NCI-H69 (cell line): ENCODE data around the gene PERM1.
"Not testable (repeated sequence)": the region's sequence is repeated elsewhere in the genome, so short reads cannot be mapped to it uniquely, and the experiment has no call there.

Experiments used
- DNase-seq: peaks from one replicate; lab custom pipeline; 2025; lab: John Stamatoyannopoulos, UW

Gene PERM1, protein sequence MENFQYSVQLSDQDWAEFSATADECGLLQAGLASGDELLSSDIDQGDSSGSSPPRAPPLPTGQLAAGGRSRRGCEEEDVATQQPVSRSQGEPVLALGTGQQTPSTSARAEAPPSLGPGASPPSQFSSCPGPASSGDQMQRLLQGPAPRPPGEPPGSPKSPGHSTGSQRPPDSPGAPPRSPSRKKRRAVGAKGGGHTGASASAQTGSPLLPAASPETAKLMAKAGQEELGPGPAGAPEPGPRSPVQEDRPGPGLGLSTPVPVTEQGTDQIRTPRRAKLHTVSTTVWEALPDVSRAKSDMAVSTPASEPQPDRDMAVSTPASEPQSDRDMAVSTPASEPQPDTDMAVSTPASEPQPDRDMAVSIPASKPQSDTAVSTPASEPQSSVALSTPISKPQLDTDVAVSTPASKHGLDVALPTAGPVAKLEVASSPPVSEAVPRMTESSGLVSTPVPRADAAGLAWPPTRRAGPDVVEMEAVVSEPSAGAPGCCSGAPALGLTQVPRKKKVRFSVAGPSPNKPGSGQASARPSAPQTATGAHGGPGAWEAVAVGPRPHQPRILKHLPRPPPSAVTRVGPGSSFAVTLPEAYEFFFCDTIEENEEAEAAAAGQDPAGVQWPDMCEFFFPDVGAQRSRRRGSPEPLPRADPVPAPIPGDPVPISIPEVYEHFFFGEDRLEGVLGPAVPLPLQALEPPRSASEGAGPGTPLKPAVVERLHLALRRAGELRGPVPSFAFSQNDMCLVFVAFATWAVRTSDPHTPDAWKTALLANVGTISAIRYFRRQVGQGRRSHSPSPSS

GRCh38 chr1:981955-982558 is at the start of gene PERM1:
TSS of gene PERM1 (minus strand) at chr1:982093. CDS start at chr1:981029, 1,064 bp downstream.
- DNase-seq: no peak

GRCh38 chr1:1030867-1031658 is 49.2 kb upstream of the PERM1 start:
- DNase-seq: not testable (repeated sequence)

GRCh38 chr1:1027791-1028190 is 45.9 kb upstream of the PERM1 start:
- DNase-seq: peak; percentile 33

DNA sequence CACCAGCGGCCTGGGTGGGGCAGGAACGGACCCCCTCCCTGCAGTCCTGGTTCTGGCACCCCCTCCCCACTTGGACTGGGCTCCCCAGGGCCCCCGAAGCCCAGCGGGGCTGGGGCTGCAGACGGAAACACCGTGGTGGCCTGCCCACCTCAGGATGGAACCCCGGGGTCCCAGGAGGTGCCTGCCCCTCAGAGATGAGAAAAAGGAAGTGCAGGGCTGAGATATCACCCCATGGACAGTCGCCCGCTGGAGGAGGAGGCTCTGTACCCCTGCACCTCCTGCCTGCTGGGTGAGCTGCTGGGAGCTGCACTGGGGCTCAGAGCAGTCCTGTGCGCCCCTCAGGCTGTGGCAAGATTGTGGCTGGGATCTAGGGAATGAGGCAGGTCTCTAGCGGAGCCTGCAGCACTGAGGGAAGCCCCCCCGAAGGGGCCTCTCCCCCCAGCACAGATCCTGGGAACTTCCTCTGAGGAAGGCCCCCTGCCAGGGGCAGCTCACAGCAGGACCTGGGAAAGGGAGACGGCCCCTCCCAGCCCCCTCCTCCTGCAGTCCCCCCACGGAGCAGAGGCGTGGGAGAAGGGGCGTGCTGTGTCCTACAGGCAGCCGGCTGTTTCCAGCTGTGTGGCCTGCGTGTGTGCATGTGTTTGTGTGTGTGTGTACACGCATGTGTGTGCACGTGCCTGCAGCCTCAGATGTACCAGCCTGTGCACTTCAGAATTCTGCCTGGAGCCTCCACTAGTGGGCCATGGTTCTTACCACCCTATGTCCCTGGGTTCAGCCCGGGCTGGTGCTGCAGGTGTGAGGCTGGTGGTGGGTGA is 44.9 kb upstream of the PERM1 start:
- DNase-seq: no peak

DNA sequence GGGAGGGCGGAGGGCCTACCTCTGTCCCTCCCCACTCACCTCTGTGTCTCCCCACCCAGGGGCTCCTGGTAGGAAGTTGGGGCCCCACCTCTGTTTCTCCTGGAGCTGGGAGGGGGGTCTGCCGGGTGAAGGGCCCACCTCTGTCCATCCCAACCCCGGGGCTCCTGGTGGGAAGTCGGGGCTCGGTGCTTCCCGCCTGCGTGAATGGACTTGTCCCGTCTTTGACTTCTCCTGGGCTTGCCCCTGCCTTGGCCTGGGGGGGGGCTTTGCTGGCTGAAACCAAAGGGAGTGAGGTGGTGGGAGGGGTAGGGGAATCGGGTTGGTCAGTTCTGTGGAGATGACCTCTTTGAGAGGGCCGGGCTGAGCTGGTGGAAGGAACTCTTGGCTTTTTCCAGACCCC is 43.8 kb upstream of the PERM1 start:
- no peak for DNase-seq

DNA sequence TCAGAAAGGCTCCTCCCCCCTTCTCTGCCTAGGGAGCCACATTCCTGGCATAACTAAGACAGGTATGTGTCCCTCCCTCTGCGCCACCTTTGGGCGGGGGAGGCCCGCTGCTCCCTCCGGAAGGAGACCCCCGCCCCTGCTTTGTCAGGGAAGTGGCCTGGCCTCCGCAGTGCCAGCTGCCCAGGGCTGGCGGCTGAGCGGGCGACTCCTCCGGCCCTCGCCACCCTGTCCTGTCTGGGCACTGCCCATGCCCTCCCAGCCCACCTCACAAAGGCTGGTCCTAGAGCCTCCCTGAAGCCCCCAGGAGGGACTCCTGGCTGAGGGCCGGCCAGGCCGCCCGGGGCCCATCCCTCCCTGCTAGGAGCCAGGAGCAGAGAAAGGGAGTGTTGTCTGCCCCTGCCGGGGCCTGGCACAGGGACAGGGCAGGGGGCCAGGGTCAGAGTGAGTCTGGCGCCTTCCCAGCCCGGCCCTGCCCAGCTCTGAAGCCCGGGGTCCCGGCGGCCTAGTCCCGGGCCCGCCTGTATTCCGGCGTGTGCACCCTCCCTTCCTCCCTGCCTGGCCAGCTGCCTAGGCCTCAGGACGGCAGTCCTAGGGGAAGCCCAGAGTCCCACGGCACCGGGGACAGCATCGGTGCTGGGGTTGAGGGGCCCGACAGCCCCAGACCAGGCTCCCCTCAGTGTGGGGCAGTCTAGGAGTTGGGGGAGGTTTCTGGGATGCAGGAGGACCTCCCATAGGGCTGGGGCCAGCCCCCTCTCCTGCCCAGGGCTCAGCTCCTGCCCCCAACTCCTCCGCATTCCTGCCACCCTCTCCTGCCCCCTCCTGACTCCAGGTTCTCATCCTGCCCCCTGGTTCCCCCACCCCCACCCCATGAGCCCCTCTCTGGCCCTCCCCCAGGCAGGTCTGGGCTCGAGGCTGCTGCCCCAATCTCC is 43.1 kb upstream of the PERM1 start:
- DNase-seq: no peak

DNA sequence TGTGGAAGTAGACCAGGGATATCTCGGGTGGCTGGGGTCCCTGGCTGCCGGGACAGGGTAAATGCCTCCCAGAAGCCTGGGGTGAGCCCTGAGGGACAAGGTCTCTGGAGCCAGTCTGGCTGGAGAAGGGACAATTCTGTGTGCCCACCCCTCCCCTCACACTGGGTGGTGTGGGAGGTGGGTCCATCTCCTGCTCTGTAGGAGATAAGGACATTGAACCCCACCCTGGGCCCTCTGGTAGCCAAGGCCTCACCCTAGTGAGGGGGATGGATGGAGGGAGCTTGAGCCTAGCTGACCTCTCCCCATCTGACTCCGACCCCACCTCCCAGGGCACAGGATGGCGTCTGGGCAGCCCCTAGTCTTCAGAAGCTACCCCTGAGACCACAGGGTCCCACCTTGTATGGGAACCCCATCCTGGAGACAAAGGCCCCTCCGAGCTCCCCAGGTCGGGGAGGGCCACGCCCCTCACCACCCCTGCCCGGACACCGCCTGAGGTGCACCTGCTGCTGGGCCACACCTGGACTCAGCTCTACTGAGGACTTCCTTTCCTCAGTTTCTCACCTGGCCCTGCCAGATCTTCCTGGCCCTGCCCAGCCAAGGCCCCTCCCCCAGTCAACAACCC is 42.4 kb upstream of the PERM1 start:
- DNase-seq: no peak

- peak; percentile 29 for DNase-seq
Measured at GRCh38 chr1:1023700-1024099, 41.8 kb upstream of the PERM1 start.

DNA sequence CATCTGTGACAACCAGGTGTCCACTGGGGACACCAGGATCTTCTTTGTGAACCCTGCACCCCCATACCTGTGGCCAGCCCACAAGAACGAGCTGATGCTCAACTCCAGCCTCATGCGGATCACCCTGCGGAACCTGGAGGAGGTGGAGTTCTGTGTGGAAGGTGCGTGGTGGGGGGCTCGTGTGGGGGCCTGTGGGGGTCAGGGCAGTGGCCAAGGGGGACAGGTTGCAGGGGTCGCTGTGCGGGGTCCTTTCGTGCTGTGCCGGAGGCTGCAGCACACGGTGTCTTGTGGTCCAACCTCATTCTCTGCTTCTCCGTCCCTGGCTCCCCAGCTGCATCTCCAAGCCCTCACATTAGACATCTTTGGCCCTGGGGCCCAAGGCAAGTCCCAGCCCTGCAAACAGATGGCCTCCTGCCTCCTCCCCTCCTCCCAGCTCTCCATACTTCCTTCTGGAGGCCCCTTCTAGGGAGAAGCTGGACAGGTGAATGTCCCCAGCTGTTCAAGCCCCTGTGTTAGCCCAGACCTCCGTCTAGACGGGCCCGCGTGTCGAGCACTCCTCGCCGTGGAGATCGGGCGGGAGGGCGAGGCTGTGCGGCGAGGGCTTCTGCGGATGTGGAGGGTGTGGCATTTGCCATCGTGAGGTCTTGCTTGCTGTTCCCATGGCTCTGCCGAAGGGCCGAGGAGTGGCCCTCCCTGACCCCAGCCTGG is 40.6 kb upstream of the PERM1 start:
- DNase-seq: peak; percentile 17

DNA sequence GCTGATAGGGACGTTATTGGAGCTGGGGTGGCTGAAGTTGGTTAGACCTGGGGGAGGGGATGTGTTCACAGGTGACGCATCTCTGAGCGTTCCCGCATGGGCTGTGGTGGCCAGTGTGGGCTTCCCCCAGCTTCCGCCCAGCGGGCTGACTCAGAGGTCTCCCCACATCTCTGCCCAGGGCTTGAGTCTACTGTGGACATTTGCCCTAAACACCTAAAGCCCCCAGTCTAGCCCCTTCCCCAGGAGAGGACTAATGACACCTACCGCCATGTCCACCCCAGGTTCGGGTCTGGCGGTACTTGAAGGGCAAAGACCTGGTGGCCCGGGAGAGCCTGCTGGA is 40.0 kb upstream of the PERM1 start:
- no peak for DNase-seq

- DNase-seq: peak; percentile 84
Measured at GRCh38 chr1:1021010-1021919, 39.4 kb upstream of the PERM1 start.

DNA sequence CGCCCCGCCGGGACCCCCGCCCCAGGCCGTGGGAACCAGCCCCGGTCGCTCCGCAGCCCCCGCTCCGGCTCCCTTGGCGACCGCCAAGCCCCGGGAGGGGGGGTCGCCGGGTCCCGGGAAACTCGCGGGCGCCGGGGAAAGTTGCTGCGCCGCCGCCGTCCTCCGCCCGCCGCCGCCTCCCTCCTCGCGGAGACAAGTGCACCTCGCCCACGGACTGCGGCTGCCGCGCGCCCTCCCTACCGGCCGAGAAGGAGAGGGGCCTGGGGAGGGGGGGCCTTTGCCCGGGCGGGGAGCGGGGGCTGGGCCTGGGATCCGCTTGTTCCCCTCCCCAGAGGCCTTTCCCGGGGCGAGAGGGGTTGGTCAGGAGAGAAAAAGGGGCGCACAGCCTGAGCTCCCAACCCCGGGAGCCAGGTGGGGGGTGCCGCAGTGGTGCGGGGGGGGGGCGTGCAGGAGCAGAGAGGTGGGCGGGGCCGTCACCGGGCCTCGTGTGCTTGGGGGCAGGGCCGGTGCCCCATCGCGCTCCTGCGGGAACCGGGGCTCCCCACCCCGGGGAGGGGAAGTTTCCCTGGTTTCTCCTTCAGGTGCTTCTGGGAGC is 38.6 kb upstream of the PERM1 start:
- peak; percentile 32 for DNase-seq

- DNase-seq: no peak
Measured at GRCh38 chr1:1020000-1020404, 38.1 kb upstream of the PERM1 start, which contains the start of gene AGRN. TSS of gene AGRN (plus strand) at chr1:1020120. CDS start at chr1:1020173, 53 bp downstream.

DNA sequence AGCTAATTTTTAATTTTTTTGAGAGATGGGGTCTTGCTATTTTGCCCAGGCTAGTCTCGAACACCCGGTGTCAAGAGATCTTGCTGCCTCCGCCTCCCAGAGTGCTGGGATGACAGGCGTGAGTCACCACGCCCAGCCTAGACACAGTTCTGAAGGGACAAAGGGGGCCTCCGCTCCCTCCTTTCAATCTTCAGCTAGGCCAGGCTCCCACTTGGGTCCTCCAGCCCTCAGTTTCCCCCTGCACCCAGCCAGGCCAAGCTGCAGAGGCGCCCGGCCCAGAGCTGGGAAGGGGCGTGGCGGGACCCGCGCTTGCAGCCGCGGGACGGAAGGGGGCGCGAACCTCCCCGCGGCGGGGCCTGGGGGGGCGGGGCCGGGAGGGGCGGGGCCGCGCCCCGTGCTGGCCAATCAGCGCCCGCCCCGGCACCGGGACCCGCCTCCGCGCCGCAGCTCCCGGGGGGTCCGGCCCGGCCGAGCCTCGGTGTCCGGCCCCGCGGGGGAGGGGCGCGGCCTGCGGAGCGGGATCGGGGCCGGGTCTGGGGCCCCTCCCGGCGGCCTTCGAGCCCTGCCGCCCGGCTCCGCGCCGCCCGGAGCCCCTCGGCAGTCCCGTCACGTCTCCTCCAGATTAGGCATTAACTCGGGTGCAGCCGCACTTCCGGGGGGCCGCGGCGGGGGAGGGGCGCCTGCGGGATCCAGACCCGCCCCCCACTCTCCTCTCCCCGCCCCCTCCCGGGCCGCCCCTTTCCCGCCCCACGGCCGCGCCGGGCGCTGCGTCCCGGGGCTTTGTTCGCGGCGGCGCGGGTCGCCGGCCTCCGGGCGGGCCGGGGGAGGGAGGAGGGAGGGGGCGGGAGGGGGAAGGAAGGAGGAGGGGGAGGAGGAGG is 37.5 kb upstream of the PERM1 start:
- peak; percentile 83 for DNase-seq

- DNase-seq: not testable (repeated sequence)
Measured at GRCh38 chr1:1018321-1018685, 36.4 kb upstream of the PERM1 start.
